Adrenal gland (tissue), 5 donors: Measurements from ENCODE around the gene GIMAP7.
"Not testable (repeated sequence)": the region's sequence is repeated elsewhere in the genome, so short reads cannot be mapped to it uniquely, and the experiment has no call there.

Experiments
- POLR2A ChIP-seq, 2 donors: fragments of 450-650 bp; IDR thresholded peaks; one replicate each; pipeline ENCODE4 v1.6.1; 2017; ENCODE audit warnings: antibody characterized with exemption in 2 of 2, mild to moderate bottlenecking in 2 of 2, moderate library complexity in 1 of 2
- TF ChIP-seq, protein P1 (sequence below), 6 experiments: fragments of 450-650 bp in 4 of 6; fragments of 200-600 bp in 2 of 6; sonication (generic) in 1 of 6; IDR thresholded peaks; 1 replicate in 5 of 6; 2 replicates in 1 of 6; pipeline versions ENCODE4 v1.5.1 to v1.8.0; 2016 to 2021; ENCODE audit warnings: antibody characterized with exemption in 6 of 6, mild to moderate bottlenecking in 2 of 6, moderate library complexity in 1 of 6
- donor health status: DM: no; HTN: no; CAD: no.

DNA sequence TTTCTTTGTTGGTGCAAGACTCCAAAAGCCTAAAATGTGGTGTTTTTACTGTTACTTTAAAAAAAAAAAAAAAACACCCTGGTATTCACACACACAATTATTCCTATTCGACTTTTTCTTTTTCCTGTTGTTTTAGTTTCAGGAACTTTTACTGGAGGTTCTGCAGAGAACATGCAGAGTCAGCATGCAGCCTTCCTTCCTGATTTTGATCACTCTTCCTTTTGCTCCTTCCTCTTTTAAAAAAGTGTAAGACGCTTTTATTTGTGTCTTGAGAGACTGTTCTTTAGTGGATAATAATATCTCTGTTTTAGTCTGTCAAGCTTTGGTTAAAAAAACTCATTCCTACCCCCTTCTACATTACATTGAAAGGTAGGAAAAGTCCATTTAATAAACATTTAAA is 31.2 kb upstream of the GIMAP7 start:
- TF ChIP-seq, protein P1, sequence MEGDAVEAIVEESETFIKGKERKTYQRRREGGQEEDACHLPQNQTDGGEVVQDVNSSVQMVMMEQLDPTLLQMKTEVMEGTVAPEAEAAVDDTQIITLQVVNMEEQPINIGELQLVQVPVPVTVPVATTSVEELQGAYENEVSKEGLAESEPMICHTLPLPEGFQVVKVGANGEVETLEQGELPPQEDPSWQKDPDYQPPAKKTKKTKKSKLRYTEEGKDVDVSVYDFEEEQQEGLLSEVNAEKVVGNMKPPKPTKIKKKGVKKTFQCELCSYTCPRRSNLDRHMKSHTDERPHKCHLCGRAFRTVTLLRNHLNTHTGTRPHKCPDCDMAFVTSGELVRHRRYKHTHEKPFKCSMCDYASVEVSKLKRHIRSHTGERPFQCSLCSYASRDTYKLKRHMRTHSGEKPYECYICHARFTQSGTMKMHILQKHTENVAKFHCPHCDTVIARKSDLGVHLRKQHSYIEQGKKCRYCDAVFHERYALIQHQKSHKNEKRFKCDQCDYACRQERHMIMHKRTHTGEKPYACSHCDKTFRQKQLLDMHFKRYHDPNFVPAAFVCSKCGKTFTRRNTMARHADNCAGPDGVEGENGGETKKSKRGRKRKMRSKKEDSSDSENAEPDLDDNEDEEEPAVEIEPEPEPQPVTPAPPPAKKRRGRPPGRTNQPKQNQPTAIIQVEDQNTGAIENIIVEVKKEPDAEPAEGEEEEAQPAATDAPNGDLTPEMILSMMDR (IDR thresholded peaks at IDR 0.05), result not testable (repeated sequence)
- TF ChIP-seq POLR2A (IDR thresholded peaks at IDR 0.05), result not testable (repeated sequence)
